ENCODE data around the gene UPF1.
"Not testable (repeated sequence)": the region's sequence is repeated elsewhere in the genome, so short reads cannot be mapped to it uniquely, and the experiment has no call there.

The UPF1 gene

DNA sequence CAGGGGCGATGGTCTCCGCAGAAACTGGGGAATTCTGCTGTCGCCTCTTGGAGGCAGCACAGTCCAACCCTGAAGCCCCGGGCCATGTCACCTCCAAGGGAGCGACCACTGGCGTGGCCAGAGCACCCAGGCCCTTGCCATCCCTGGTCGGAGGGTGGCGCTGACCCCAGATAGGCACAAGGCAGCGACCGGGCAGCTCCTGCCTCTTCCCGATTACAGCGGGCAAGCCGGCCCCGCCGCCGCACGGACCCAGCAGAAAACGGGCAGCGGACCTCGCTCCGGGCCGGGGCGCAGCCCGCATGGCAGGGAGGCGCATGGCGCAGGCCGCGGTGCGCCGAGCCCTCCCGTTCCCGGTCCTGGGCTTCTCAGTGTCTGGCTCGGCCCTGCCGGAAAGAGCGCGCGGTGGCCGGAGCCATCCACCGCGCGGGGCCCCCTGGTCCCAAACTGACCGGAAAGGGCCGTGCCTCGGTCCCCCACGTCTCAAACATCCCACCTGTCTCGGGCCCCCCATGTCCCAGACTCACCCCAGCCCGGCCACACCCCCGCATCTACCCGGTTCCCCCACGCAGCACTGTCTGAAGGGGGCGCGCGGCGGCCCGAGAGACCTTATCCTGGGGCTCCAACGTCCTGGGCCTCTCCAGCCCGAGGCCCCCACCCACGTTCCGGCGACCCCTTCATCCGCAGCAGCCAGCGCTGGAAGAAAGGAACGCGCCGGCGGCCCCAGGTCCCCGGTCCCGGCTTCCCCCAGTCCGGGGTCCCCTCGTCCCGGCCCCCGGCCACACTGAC is 63.5 kb downstream of the UPF1 start:
- peak; percentile 81 for FAIRE-seq
- peak; percentile 90 for DNase-seq (ENCODE audit: insufficient read length, low spot score)

DNA sequence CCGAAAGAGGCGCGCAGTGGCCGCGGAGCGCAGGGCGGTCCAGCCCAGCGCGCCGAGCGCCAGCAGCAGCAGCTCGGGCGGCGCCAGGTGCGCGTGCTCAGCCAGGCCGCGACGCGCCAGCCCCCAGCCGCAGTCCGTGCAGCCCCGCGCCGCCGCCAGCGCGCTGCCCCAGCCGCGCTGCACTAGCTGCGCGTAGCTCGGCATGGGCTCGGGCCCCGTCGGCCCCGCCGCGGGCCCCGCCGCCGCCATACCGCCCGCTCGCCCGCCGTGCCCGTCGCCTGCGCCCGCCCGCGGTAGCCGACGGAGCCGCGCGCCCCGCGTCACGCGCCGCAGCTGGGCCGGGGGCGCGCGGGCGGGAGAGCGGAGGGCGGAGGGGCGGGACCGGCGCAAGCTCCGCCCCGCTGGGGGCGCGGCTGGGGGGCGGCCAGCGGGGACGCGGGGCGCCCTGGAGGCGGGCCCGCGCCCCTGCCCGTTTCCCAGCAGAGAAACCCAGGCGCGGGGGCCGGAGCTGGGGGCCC is 64.1 kb downstream of the UPF1 start, which contains the start of gene CERS1:
CERS1 (minus strand) TSS at position 335 of the 518 bp plus-strand sequence; CDS start at position 249, 86 bp downstream.
- peak; percentile 59 for DNase-seq (ENCODE audit: insufficient read length, low spot score)

DNA sequence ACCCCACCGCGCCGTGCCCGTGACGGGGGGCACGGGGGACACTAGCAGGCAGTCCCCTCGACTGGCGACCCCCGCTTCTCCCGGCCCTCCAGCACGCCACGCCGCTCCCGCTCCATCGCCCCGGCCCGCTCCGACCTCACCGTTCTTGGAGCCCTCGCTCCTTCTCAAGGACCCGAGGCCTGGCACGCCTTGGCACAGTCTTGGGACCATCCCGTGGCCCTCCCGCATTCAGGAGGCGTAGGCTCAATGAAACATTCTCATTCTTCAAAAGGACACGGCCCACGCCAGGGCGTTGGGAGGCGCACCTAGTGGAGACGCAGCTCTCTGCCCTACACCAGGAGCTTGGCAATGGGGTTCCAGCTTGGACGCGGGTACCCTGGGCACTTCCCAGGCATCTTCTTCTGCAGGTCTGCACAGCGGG is 64.7 kb downstream of the UPF1 start:
- FAIRE-seq (no peak), DNase-seq (ENCODE audit: insufficient read length, low spot score) (no peak)

More for the DNA sequence above, 64.1 kb downstream of the UPF1 start, which contains the start of gene CERS1:
- FAIRE-seq: peak; percentile 90

DNA sequence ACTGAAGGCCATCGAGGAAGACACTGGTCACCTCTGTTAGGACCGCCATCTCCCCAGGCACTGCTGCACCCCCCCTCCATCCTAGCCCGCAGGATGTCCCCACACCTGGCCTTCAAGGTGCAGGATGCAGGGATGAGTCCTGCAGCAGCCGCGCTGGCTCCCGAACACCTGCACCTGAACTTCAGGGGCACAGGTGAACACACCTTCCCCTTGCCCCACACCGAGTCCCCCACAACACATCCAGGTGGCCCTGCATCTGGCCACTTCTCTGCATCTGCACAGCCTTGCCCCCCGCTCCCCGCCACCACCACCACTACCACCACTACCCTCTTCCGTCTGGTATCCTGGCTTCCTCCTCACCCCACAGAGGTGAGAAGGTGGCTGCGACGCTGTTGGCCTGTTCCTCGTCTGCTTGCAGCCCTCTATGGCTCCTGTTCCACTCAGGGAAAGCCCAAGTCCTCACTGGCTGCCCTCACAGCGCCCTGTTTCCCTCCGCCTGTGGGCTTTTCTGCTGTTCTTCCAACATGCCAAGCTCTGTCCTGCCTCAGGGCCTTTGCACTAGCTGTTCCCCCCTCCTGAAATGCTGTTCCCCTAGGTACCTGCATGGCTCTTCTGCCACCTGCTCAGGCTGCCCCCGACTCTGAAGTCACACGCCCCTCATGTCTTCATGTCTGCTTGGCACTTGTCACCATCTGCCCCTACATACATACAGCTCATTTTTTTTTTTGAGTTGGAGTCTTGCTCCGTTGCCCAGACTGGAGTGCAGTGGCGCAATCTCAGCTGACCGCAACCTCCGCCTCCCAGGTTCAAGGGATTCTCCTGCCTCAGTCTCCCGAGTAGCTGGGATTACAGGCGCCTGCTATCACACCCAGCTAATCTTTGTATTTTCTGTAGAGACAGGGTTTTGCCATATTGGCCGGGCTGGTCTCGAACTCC is 65.6 kb downstream of the UPF1 start:
- DNase-seq (ENCODE audit: insufficient read length, low spot score) (no peak), FAIRE-seq (peak; percentile 20)

DNA sequence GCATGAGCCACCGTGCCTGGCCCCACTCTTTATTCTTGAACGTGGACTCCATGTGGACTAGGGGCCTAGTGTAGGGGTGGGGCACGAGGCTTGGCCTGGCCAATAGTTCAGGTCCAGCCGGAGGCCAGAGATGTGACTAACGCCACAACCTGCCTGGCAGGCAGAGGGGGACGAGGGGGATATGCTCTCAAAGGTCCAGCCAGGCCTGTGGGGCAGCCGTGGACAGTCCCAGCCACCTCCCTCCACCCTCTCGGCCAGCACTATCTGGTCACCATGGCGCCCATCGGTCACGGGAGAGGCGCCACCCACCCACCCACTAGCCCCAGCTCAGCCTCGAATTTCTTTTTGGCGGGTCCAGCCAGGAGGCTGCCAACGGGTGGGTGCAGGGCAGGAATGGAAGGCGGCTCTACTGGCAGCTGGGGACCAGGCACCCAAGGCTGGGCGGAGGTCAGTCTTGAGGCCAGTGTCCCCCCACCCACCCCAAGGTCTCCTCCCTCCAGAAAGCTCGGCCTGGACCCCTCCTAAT is 66.4 kb downstream of the UPF1 start:
- FAIRE-seq (no peak), DNase-seq (ENCODE audit: insufficient read length, low spot score) (no peak)

DNA sequence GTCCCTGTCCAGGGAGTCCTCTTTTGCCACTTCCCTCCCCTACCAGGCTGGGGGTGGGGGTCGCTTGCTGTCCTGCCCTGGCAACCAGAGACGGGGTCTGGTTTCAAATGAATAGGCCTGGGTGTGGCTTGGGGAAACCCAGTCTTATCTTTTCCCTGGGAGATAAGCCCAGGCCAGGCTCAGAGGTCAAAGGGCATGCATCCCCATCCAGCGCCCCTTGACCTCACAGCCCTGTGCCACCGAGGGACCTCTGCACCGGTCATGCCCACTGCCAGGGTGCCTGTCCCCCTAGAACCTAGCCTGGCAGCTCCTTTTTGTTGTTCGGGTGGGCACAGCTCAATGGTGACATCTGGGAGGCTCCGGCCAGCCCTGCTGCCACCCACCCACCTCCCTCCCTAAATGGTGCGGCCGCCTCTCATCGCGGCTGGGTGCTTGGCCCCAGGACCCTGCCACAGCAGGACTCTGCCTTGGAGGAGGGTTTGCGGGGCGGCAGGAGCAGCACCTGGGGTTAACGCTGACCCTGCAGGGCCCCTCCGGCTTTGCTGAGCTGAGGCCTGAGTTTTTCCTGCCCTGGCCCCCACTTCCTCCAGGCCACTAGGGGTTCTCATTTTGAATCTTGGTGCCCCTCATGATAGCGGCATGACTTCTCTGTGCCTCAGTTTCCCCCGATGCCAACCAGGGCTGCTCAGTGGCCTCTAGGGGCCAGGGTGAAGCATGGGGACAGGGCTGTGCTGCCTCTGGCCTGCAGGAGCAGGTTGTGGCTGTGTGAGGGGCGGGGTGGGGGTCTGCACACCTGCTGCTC is 67.0 kb downstream of the UPF1 start:
- FAIRE-seq (no peak), DNase-seq (ENCODE audit: insufficient read length, low spot score) (no peak)

DNA sequence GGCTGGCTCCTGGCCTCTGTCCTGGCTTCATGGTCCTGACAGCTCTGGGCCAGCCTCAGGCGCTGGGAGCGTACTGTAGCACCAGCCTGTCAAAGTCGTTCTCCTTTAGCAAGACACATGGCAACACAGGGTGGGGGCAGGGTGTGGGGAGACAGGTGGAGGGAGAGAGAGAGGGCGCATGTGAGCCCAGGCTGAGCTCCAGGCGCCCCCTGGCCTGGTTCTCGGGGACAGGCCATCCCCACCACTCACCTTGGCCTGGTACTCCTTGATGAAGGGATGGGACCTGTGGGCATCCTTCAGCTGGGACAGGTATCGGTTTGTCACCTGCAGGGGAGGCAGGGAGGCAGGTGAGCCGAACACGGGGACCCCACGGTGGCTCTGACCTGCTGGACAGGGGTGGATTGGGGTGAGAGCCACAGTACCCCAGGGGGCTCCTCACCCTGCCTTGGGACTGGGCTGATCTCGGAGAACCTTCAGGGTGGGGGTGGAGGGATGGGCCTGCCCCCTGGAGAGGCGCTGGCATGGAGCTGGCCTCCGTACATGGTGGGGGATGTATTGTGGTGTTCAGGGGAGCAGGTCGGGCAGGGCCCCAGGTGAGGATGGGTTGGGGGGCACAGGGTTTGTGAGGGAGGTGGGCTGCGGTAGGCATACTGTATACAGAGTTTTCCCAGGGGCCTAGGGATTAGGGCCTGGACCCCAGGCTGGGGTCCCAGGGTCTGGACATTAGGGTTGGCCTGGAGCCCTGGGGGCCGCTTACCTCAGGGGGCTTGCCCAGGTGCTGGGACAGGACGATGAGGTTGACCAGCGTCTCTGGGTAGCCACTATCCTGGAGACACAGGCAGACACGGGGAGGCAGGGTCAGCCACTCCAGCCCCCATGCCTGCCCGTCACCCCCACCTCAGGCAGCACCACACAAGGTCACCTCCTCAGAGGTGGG is 68.1 kb downstream of the UPF1 start:
- DNase-seq (ENCODE audit: insufficient read length, low spot score): no peak
- FAIRE-seq: no peak

- no peak for FAIRE-seq
Observed at GRCh38 chr19:18900700-18901481, 69.1 kb downstream of the UPF1 start.

DNA sequence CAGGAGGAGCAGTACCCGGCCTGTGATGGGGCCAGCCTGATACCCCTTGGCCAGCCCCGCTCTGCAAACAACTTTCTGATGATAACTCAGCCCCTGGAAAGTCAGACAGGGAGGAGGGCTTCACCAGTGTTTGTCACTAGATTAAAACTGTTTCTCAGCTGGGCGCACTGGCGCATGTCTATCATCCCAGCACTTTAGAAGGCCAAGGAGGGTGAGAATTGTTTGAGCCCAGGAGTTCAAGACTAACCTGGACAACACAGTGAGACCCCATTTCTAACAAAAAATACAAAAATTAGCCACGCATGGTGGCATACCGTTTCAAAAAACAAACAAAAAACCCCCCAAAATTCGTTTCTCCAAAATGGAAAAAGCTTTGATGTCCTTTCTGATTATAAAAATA is 69.7 kb downstream of the UPF1 start:
- FAIRE-seq (no peak), DNase-seq (ENCODE audit: insufficient read length, low spot score) (no peak)

More at GRCh38 chr19:18900700-18901481, 69.1 kb downstream of the UPF1 start:
- no peak for DNase-seq (ENCODE audit: insufficient read length, low spot score)

DNA sequence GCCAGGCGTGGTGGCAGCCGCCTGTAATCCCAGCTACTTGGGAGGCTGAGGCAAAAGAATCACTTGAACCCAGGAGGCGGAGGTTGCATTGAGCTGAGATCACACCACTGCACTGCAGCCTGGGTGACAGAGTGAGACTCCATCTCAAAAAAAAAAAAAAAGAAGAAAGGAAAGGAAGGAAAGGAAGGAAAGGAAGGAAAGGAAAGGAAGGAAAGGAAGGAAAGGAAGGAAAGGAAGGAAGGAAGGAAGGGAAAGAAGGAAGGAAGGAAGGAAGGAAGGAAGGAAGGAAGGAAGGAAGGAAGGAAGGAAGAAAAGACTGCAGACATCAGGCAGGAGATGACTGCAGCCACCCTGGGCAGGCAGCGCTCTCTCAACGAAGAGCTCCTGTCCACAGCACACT is 70.8 kb downstream of the UPF1 start:
- not testable (repeated sequence) for DNase-seq (ENCODE audit: insufficient read length, low spot score); FAIRE-seq

DNA sequence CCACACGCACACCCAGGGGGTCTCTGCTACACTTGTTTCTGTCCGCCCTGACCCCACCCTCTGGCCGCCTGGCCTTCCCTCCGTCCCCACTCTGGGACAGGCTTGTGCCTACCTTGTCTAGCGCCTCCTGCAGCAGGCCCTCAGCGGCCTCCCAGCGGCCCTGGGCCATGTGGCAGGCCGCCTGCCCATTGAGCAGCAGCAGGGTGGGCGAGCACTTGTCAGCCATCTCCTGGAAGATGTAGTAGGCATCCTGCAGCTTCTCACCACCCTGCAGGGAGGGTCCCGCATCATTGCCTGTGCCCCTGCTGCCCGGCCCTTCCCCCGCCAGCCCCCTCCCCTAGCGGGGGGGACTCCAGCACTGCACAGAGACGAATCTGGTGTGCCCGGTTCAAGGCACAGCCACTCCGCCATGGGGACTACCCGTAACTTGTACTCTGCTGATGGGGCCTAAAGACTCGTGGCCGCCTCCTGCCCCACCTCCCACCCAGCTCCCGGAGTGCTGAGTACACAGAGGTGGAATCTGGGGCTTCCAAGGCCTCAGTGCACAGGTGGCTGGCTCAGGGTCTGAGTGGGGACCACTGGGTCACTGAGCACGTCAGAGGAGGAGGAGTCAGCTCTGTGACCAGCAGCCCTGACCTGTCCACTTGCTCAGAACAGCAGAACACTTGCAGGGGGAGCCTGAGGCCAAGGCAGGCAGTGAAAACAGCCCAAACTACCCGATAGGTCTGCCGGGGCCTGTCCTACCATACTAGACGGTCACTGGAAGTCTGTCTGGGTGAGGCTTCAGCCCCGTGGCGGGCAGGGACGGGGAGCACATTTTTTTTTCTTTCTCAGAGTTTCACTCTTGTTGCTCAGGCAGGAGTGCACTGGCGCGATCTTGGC is 71.6 kb downstream of the UPF1 start:
- DNase-seq (ENCODE audit: insufficient read length, low spot score) (no peak), FAIRE-seq (no peak)

DNA sequence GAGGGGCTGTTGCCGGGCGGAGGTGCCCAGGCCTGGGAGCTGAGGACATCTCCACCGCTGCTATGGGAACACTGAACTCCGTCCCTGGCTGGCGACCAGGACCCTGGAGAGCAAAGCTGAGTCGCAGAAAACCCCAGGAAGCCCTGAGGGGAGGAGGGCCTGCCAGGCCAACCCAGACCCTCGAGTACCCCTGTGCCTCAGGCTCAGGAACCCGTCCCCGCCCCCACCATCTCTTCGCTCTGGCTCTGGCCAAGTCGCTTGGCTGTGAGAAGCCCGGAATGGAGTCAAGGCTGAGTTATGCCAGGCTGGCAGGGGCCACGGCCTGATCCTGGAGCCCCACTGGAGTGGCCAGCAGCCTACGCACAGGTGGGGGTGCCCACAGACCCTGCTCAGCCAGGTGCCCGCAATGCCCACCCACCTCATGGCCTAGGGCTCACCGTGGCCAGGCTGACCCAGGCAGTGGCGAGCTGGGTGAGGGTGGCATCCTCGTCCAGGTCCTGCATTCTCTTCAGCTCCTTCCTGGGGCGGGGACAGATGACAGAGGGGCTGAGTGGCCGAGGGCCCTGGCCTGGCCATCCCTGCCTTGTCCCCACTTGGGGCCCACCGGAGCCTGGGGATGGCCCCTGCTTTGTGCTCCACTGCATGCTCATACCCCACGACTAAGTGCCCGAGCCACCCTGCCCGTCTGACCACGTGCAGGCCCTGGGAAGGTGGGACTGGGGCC is 72.7 kb downstream of the UPF1 start:
- FAIRE-seq (no peak), DNase-seq (ENCODE audit: insufficient read length, low spot score) (no peak)

- FAIRE-seq: no peak
- DNase-seq (ENCODE audit: insufficient read length, low spot score): no peak
Observed at GRCh38 chr19:18905058-18905456, 73.3 kb downstream of the UPF1 start.

GRCh38 chr19:18905513-18906236 is 73.9 kb downstream of the UPF1 start:
- DNase-seq (ENCODE audit: insufficient read length, low spot score): no peak
- no peak for FAIRE-seq

- no peak for FAIRE-seq
Observed at GRCh38 chr19:18906605-18907519, 75.1 kb downstream of the UPF1 start.

More at GRCh38 chr19:18906605-18907519, 75.1 kb downstream of the UPF1 start:
- no peak for DNase-seq (ENCODE audit: insufficient read length, low spot score)

All from HTR-8/SVneo (cell line).